GM12891 (cell line): Measurements from ENCODE around the gene TMEM205.
"Not testable (repeated sequence)": the region's sequence is repeated elsewhere in the genome, so short reads cannot be mapped to it uniquely, and the experiment has no call there.

Experiments used
- POLR2A ChIP-seq: IDR thresholded peaks from 2 replicates; pipeline ENCODE4 v1.6.1; 2011; ENCODE audit warnings: low read depth, low read length, control low read depth
- POLR2AphosphoS5 ChIP-seq: IDR thresholded peaks from 2 replicates; pipeline ENCODE4 v1.6.1; 2011; ENCODE audit warnings: low read depth, low read length, control low read depth

- TF ChIP-seq POLR2AphosphoS5, POLR2A: not testable (repeated sequence)
Observed at GRCh38 chr19:11320278-11320995, 25.6 kb downstream of the TMEM205 start.
